ENCODE results near the gene CRTAP. TPM values are rescaled to one million over a fixed set of nuclear protein-coding genes. Genes with fewer than 3 reads are reported as not detected.

The CRTAP gene
- total and polyA plus RNA-seq, 2 of the 13 experiments (the other 11 are each of a cell fraction or from before 2014, with no cell fraction given) = 54.2 to 119 TPM

- TF ChIP-seq AHDC1 (CRISPR knock-in tag; IDR thresholded peaks at IDR 0.05; ENCODE audit: borderline replicate concordance) (no peak), ARID2 (CRISPR knock-in tag; IDR thresholded peaks at IDR 0.05; ENCODE audit: borderline replicate concordance) (peak; percentile 89; the same call in 1 of the 2 replicates), MTA1 (CRISPR knock-in tag; IDR thresholded peaks at IDR 0.05; ENCODE audit: borderline replicate concordance) (peak; percentile 57; the same call in 1 of the 2 replicates), DZIP1 (CRISPR knock-in tag; IDR thresholded peaks at IDR 0.05) (0 out of 2 replicates have a peak, but pooled peaks have one; percentile 67), SIN3B (IDR thresholded peaks at IDR 0.05; ENCODE audit: low read length) (0 out of 2 replicates have a peak, but pooled peaks have one; percentile 40), ZNF703 (CRISPR knock-in tag; IDR thresholded peaks at IDR 0.05; ENCODE audit: borderline replicate concordance) (no peak), STAG1 (CRISPR knock-in tag; IDR thresholded peaks at IDR 0.05) (no peak; the same call in 1 of the 2 replicates), KMT2B (CRISPR knock-in tag; IDR thresholded peaks at IDR 0.05) (no peak), MLLT10 (CRISPR knock-in tag; IDR thresholded peaks at IDR 0.05) (no peak), CSRNP2 (CRISPR knock-in tag; conservative IDR thresholded peaks at IDR 0.05; ENCODE audit: low read depth) (no peak), MED1 (CRISPR knock-in tag; IDR thresholded peaks at IDR 0.05) (no peak; the same call in 1 of the 2 replicates), THAP8 (CRISPR knock-in tag; IDR thresholded peaks at IDR 0.05; ENCODE audit: borderline replicate concordance) (no peak), SETDB1 (CRISPR knock-in tag; IDR thresholded peaks at IDR 0.05; ENCODE audit: borderline replicate concordance) (no peak), ZUFSP (CRISPR knock-in tag; IDR thresholded peaks at IDR 0.05; ENCODE audit: borderline replicate concordance) (no peak), ZNF761 (CRISPR knock-in tag; conservative IDR thresholded peaks at IDR 0.05) (no peak; the same call in none of the 2 replicates)
Measured at GRCh38 chr3:33113772-33114621, at the start of gene CRTAP (continued).

Data from HepG2 (cell line).